ENCODE data around the gene ABI3BP.

GRCh38 chr3:100972301-100972844 is 20.8 kb downstream of the ABI3BP start:
- TF ChIP-seq CTCF (IDR thresholded peaks at IDR 0.05) = no peak
- no peak for TF ChIP-seq POLR2AphosphoS5 (IDR thresholded peaks at IDR 0.05; ENCODE audit: insufficient read depth in 1 of 2, low read depth in 1 of 2)

Data from vagina (tissue), 2 donors.